ENCODE results near the gene WDR38.

The WDR38 gene

DNA sequence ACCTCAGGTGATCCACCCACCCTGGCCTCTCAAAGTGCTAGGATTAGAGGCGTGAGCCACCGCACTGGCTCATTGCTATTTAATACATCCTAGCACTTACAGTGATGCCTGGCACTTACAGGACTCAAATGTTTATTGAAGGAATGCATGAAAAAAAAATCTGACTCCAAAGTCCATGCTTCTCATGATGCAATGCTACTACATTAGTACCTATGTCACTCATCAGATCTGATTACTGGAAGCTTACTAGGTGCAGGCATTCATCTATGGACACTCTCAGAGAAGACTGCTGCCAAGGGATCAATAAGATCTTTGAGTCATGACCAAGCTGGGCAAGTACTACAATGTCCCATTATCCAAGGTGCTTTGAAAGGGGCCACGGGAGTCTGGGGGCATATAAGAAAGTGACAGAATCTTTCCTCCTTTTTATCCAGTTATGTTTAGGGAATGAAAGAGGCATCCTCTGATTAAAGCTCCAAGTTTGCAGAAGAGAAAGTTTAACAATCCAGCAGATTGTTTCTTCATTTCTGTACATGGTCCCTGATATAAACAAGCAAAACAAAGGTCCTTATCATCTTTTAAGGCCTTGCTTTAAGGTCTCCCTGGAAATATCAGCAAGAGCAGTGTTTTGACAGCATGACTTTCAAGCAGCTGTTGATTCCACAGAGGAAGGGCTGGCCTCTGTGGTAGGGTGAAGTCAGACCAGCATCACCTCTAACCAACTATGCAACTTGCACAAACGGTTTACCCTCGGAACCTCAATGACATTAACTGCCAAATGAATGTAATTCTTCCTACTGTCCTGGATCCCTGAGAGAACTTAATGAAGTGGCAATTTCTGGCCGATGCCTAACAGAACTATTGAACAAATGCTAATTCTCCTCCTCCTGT, 44.6 kb downstream of the WDR38 start:
- DNase-seq, result no peak
- in situ Hi-C loops (cut with HindIII; ENCODE audit: low pct_ligation_motif_present, low pct_unique_long_range_greater_than_20kb, low sequenced_read_pairs), result no loop called here

- in situ Hi-C loops (cut with HindIII; ENCODE audit: low pct_ligation_motif_present, low pct_unique_long_range_greater_than_20kb, low sequenced_read_pairs), result no loop called here
- no peak for DNase-seq
Measured at GRCh38 chr9:124899845-124900244, 46.6 kb downstream of the WDR38 start.

- no peak for DNase-seq
- in situ Hi-C loops (cut with HindIII; ENCODE audit: low pct_ligation_motif_present, low pct_unique_long_range_greater_than_20kb, low sequenced_read_pairs), result no loop called here
Measured at GRCh38 chr9:124906966-124907365, 53.7 kb downstream of the WDR38 start.

Measured in ACHN (cell line).